ENCODE measurements around the gene SSTR3.

SSTR3 gene

DNA sequence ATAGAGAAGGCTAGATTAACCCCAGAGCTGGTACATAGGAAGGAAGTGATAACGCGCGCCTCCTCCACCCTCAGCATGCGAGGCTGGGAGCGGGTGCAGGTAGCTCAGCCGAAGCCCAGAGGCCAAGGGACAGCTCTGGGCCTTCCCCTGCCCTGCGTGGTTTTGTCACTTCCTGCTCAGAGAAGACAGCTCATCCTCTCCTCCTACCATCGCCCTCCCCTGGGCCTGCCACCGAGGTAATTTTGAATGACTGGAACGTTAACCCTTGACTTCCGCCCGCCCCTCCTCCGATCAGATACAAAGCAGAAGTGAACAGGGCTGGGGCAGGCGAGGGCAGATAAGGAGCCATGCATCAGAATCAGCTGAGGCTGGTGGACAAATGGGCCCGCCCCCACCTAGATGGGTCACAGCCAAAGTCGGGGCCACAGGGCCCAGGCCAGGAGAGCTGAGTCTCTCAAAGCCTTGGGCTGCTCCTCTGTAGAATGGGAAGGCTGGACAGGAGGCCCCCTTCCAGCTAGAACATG is 30.2 kb upstream of the SSTR3 start:
- H3K4me1 ChIP-seq (ENCODE audit: control insufficient read depth in 1 of 2, insufficient read depth in 2 of 2, low read length in 2 of 2), result peaks cover 17 to 52% of the 10 kb centered on the region in 2 donors
- H3K4me3 ChIP-seq (ENCODE audit: low read depth in 1 of 2, low read length in 2 of 2), result peak overlapping the region; percentile 68 to 77
- H3K9ac ChIP-seq (ENCODE audit: low read depth in 1 of 2, low read length in 2 of 2), result peak overlapping the region; percentile 48 to 62
- H3K9me3 ChIP-seq (ENCODE audit: control insufficient read depth in 1 of 2, low read length in 2 of 2), result no peaks in the 10 kb centered on the region
- no peak overlapping the region for H3K27ac ChIP-seq (ENCODE audit: low read depth, low read length)
- H3K27me3 ChIP-seq (ENCODE audit: control insufficient read depth in 1 of 2, insufficient read depth in 2 of 2, low read length in 2 of 2), result no peaks in the 10 kb centered on the region
- H3K36me3 ChIP-seq (ENCODE audit: control insufficient read depth in 1 of 2, insufficient read depth in 2 of 2, low read length in 2 of 2), result peaks cover 0 to 9% of the 10 kb centered on the region in 2 donors

DNA sequence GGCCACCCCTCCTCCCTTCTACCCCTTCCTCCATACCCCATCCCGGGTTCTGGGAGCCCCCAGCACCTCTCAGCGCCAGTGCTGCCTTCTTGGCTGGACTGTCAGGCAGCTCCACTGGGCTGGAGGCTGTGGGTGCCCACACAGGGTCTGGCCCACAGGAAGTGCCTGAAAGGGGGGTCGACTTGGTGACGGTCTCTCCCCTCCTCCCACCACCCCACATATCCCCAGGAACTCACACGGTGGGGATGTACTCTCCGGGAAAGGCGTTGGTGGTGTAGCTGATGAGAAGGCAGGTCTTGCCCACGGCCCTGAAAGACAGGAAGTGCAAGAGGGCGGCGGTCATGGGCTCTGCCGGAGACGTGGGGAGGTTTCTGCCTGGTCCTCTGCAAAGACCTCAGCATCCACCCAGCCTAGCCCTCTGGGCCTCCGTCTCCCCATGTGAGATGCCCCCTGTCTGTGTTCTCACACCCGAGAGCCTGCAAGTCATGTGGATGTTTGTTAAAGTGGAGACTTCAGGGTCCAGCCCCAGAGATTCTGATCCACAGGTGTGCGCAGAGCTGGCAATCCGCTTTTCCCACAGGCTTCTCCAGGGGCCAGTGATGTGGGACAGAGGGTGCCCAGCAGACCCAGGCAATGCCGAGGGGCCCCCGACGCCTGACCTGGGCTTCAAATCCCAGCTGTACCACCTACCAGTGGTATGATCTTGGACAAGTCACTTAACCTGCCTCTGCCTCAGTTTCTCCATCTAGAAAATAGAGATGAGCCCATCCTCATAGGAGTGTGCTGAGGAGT is 29.3 kb upstream of the SSTR3 start:
- Histone ChIP-seq H3K27me3 (ENCODE audit: control insufficient read depth in 1 of 2, insufficient read depth in 2 of 2, low read length in 2 of 2) (no peaks in the 10 kb centered on the region), H3K4me3 (ENCODE audit: low read depth in 1 of 2, low read length in 2 of 2) (peak overlapping the region; percentile 50 to 77), H3K9me3 (ENCODE audit: control insufficient read depth in 1 of 2, low read length in 2 of 2) (no peaks in the 10 kb centered on the region), H3K4me1 (ENCODE audit: control insufficient read depth in 1 of 2, insufficient read depth in 2 of 2, low read length in 2 of 2) (peaks cover 19 to 52% of the 10 kb centered on the region in 2 donors), H3K27ac (ENCODE audit: low read depth, low read length) (peak overlapping the region; percentile 25), H3K36me3 (ENCODE audit: control insufficient read depth in 1 of 2, insufficient read depth in 2 of 2, low read length in 2 of 2) (peaks cover 0 to 9% of the 10 kb centered on the region in 2 donors), H3K9ac (ENCODE audit: low read depth in 1 of 2, low read length in 2 of 2) (peak overlapping the region; percentile 11 to 25)

DNA sequence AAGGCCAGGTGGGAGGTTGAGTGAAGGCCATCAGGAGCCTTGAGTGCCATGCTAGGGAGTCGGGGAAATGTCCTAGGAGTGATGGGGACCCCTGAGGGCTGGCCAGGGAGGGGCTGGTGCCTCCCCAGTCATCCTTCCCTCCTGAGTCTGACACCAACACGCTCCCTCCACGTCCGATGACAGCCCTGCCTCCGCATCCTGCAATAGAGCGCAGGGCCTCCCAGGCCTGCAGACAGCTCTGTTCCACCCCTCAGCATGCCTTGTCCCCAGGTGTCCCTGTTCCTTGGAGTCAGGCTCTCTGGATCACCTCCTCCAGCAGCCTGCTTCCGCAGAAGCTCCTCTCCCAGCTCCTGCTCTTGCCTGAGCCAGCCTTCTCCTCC is 28.7 kb upstream of the SSTR3 start:
- Histone ChIP-seq H3K9ac (ENCODE audit: low read depth in 1 of 2, low read length in 2 of 2) (peak overlapping the region in 1 of 2 donors; percentile 6), H3K27me3 (ENCODE audit: control insufficient read depth in 1 of 2, insufficient read depth in 2 of 2, low read length in 2 of 2) (no peaks in the 10 kb centered on the region), H3K27ac (ENCODE audit: low read depth, low read length) (peak overlapping the region; percentile 25), H3K36me3 (ENCODE audit: control insufficient read depth in 1 of 2, insufficient read depth in 2 of 2, low read length in 2 of 2) (peaks cover 0 to 9% of the 10 kb centered on the region in 2 donors), H3K4me1 (ENCODE audit: control insufficient read depth in 1 of 2, insufficient read depth in 2 of 2, low read length in 2 of 2) (peaks cover 24 to 56% of the 10 kb centered on the region in 2 donors), H3K4me3 (ENCODE audit: low read depth in 1 of 2, low read length in 2 of 2) (peak overlapping the region; percentile 5 to 50), H3K9me3 (ENCODE audit: control insufficient read depth in 1 of 2, low read length in 2 of 2) (no peaks in the 10 kb centered on the region)

DNA sequence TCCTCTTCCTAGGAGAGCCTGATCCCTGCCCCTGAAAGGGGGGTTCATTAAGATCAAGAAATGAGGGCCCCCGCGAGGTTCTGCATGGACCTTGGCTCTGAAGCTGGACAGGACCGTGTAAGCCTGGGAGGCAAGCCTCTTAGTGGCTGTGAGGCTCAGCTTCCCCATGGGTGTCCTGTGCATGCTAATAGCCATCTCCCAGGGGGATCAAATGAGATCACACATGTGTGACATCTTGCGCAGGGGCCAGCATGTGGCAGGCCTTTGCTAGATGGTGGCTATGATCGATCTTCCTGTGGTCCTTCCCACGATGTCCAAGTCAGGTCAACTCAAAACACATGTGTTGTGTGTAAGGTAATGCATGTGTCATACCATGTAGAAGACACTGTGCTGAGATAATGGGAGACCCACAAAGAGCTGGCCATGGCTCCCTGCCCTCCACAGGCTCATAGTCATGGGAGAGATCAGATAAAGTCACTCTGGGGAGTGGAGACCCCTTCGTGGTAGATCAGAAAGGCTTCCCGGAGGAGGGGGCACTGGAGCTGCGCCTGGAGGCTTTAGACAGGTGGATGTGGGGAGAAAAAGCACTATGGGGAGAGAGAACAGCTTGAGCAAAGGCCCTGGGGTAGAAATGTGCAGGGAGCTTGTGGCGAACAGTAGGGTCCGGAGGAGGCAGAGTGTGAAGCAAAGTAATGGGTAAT is 28.1 kb upstream of the SSTR3 start:
- H3K27me3 ChIP-seq (ENCODE audit: control insufficient read depth in 1 of 2, insufficient read depth in 2 of 2, low read length in 2 of 2), result no peaks in the 10 kb centered on the region
- no peak overlapping the region for H3K27ac ChIP-seq (ENCODE audit: low read depth, low read length)
- H3K4me3 ChIP-seq (ENCODE audit: low read depth in 1 of 2, low read length in 2 of 2), result no peak overlapping the region
- peaks cover 0 to 9% of the 10 kb centered on the region in 2 donors for H3K36me3 ChIP-seq (ENCODE audit: control insufficient read depth in 1 of 2, insufficient read depth in 2 of 2, low read length in 2 of 2)
- peaks cover 26 to 60% of the 10 kb centered on the region in 2 donors for H3K4me1 ChIP-seq (ENCODE audit: control insufficient read depth in 1 of 2, insufficient read depth in 2 of 2, low read length in 2 of 2)
- H3K9ac ChIP-seq (ENCODE audit: low read depth in 1 of 2, low read length in 2 of 2), result no peak overlapping the region
- no peaks in the 10 kb centered on the region for H3K9me3 ChIP-seq (ENCODE audit: control insufficient read depth in 1 of 2, low read length in 2 of 2)

DNA sequence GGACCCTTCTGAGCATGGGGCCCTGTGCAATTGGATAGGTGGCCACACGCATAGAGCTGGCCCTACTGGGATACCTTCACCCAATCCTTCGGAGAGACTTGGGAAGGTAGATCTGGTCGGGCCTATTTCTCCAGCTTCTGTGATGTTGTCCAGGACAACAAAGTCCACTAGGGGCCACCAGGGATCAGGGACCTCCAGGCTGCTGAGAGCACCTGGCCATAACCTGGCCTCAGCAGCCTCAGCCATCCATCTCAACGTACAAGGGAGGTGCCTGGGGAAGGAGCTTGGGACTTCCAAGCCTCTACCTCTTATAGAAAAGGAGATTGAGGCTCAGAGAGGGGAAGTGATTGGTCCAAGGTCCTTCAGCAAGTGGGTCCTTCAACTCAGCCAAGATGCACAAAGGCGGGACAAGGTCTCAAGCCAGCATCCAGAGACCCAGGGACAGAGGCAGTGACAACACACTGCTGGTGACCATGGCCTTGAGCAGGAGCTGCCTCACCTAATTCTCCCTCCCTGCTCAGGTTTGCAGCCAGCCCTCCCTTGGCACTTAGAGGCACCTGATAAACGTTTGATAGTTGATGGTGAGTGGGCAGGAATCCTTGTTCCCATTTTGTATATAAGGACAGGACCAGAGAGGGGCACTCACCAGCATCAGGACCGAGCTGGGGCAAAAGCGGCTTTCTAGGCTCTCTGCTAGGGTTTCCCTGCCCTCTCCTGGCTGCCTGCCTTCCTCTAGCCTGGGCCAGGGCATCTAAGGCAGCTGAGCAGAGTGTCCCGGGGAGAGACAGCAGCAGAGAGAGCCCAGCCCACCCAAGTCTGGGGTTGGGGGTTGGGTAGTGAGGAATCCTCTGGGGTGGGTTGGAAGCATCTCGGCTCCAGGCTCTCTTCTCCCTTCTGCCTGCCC is 27.3 kb upstream of the SSTR3 start:
- peaks cover 0 to 9% of the 10 kb centered on the region in 2 donors for H3K36me3 ChIP-seq (ENCODE audit: control insufficient read depth in 1 of 2, insufficient read depth in 2 of 2, low read length in 2 of 2)
- H3K4me1 ChIP-seq (ENCODE audit: control insufficient read depth in 1 of 2, insufficient read depth in 2 of 2, low read length in 2 of 2), result peaks cover 29 to 60% of the 10 kb centered on the region in 2 donors
- no peaks in the 10 kb centered on the region for H3K27me3 ChIP-seq (ENCODE audit: control insufficient read depth in 1 of 2, insufficient read depth in 2 of 2, low read length in 2 of 2)

DNA sequence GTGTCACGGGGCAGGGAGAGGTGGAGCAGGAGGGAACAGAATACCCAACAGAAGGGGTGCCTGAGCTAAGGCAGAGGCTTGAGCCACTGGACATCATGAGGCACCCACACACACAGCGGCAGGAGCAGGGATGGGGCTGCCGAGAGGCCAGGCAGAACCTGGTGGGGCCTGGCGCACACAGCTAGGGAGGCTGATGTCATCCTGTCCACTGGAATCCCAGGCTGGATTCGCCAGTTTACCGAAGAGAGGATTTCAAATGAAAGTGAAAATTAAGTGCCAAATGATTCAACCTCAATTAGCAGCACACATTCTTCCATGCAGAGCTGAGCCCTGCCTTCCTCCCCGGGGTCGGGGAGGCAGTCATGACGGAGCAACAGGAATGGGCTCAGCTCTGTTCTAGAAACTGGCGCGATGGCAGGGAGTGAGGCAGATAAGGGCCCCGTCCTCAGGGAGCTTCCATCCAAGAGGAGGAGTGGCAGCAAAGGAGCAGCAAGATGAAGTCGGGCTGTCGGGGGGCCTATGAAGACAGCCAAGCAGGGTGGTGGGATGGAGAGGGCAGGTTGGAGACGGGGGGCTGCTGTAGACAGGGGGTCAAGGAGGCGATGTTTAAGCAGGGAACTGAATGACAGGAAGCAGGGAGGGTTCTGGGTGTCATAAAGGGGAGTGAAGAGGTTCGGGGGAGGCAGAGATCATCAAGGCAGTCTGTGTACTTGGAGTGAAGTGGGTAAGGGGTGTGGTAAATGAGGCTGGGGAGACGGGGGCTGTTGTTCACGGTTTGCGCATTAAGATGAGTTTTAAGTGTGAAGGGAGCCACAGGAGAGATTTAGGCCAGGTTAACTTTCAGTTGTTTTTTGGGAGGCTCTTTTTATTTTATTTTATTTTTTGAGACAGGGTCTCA is 25.3 kb upstream of the SSTR3 start:
- no peak overlapping the region for H3K27ac ChIP-seq (ENCODE audit: low read depth, low read length)
- peaks cover 21 to 56% of the 10 kb centered on the region in 2 donors for H3K4me1 ChIP-seq (ENCODE audit: control insufficient read depth in 1 of 2, insufficient read depth in 2 of 2, low read length in 2 of 2)
- no peak overlapping the region for H3K4me3 ChIP-seq (ENCODE audit: low read depth in 1 of 2, low read length in 2 of 2)
- H3K9ac ChIP-seq (ENCODE audit: low read depth in 1 of 2, low read length in 2 of 2), result no peak overlapping the region
- peaks cover 0 to 9% of the 10 kb centered on the region in 2 donors for H3K36me3 ChIP-seq (ENCODE audit: control insufficient read depth in 1 of 2, insufficient read depth in 2 of 2, low read length in 2 of 2)
- no peaks in the 10 kb centered on the region for H3K9me3 ChIP-seq (ENCODE audit: control insufficient read depth in 1 of 2, low read length in 2 of 2)
- H3K27me3 ChIP-seq (ENCODE audit: control insufficient read depth in 1 of 2, insufficient read depth in 2 of 2, low read length in 2 of 2), result no peaks in the 10 kb centered on the region

More for the DNA sequence above, 27.3 kb upstream of the SSTR3 start:
- no peak overlapping the region for H3K4me3 ChIP-seq (ENCODE audit: low read depth in 1 of 2, low read length in 2 of 2)
- H3K27ac ChIP-seq (ENCODE audit: low read depth, low read length), result no peak overlapping the region
- H3K9ac ChIP-seq (ENCODE audit: low read depth in 1 of 2, low read length in 2 of 2), result no peak overlapping the region
- no peaks in the 10 kb centered on the region for H3K9me3 ChIP-seq (ENCODE audit: control insufficient read depth in 1 of 2, low read length in 2 of 2)

DNA sequence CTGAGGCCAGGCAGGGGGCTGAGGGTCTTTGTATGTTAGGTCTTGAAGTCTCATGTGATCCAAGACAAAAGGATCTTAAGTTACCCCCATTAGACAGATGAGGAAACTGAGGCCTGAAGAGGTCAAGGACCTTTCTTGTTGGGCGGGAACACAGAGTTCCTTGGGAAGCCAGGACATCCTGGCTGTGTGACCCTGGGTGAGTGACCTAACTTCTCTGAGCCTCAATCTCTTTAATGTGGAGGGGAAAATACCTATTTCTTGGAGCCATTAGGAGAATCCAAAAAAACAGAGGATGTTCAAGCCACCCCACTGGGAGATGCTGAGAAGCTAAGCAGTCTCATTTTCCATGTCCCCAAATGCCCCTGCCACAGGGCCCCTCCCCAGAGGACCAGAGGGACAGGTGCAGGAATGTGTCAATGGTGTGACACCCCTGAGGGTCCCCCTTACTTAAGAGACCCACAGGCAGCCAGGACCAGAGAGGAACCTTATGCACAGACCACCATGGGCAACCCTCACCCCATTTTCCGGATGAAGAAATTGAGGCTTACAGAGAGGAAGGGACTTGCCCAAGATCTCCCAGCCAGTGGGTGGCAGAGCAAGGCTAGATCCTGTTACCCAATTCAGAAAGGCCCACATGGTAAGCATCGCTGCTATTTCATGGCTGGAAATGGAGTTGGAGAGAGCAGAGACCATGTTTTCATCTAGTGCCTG is 23.8 kb upstream of the SSTR3 start:
- H3K27me3 ChIP-seq (ENCODE audit: control insufficient read depth in 1 of 2, insufficient read depth in 2 of 2, low read length in 2 of 2), result no peaks in the 10 kb centered on the region
- H3K4me3 ChIP-seq (ENCODE audit: low read depth in 1 of 2, low read length in 2 of 2), result no peak overlapping the region
- H3K9me3 ChIP-seq (ENCODE audit: control insufficient read depth in 1 of 2, low read length in 2 of 2), result no peaks in the 10 kb centered on the region
- H3K36me3 ChIP-seq (ENCODE audit: control insufficient read depth in 1 of 2, insufficient read depth in 2 of 2, low read length in 2 of 2), result peaks cover 0 to 9% of the 10 kb centered on the region in 2 donors
- peaks cover 26 to 55% of the 10 kb centered on the region in 2 donors for H3K4me1 ChIP-seq (ENCODE audit: control insufficient read depth in 1 of 2, insufficient read depth in 2 of 2, low read length in 2 of 2)
- H3K27ac ChIP-seq (ENCODE audit: low read depth, low read length), result no peak overlapping the region
- H3K9ac ChIP-seq (ENCODE audit: low read depth in 1 of 2, low read length in 2 of 2), result no peak overlapping the region

DNA sequence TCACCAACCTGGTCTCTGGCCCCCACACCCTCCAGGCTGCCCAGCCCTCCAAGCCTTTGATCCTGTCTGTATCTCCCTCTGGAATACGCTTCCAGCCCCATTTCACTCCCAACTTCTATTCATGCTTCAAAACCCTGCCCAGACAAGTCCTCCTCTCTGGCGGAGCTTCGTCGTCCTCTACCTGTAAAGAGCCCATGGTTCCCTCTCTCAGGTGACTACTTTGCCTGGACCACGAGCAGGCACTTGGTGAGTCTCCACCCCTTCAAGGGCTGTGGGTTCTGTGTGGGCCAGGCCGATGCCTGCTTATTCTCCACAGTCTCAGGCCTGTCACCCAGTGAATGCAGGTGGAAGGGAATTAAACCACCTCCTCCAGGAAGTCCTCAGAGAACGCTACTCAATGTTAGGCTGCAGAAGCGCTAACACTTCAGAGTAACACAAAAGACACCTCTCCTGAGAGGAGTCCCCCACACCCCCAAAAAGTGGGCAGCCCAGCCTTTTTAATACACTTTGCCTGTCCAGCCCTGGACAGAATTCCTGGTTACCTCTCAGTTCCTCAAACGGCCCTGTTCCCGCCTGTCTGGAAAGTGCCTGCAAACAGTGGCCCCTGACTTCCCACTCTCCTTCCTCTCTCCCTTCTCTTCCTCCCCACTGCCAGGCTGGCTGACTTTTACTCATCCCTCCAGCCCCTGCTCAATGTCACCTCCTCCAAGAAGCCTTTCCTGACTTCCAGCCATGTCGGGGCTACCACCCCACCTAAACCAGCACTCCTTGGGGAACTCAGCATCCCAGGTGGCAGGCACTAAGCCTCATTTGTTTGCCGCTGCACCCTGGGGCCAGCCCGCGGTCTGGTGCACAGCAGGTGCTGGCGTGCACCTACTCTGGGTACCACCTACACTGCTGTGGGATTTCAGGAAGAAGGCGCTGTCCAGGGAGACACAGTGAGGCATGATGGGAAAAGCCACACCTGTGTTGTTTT is 22.7 kb upstream of the SSTR3 start:
- H3K27me3 ChIP-seq (ENCODE audit: control insufficient read depth in 1 of 2, insufficient read depth in 2 of 2, low read length in 2 of 2), result no peaks in the 10 kb centered on the region
- H3K9me3 ChIP-seq (ENCODE audit: control insufficient read depth in 1 of 2, low read length in 2 of 2), result no peaks in the 10 kb centered on the region
- H3K9ac ChIP-seq (ENCODE audit: low read depth in 1 of 2, low read length in 2 of 2), result no peak overlapping the region
- peaks cover 35 to 54% of the 10 kb centered on the region in 2 donors for H3K4me1 ChIP-seq (ENCODE audit: control insufficient read depth in 1 of 2, insufficient read depth in 2 of 2, low read length in 2 of 2)
- peaks cover 0 to 5% of the 10 kb centered on the region in 2 donors for H3K36me3 ChIP-seq (ENCODE audit: control insufficient read depth in 1 of 2, insufficient read depth in 2 of 2, low read length in 2 of 2)
- no peak overlapping the region for H3K4me3 ChIP-seq (ENCODE audit: low read depth in 1 of 2, low read length in 2 of 2)
- no peak overlapping the region for H3K27ac ChIP-seq (ENCODE audit: low read depth, low read length)

Measured in duodenal mucosa (tissue), 2 donors.